Measurements from ENCODE around the gene TRANK1. TPM values are rescaled to one million over a fixed set of nuclear protein-coding genes. Genes with fewer than 3 reads are reported as not detected.

The TRANK1 gene
- total RNA-seq, 1 donor from 2014 or later = 21.6 TPM

GRCh38 chr3:36837089-36837488, 107.8 kb downstream of the TRANK1 start:
- peaks cover 12% of the 10 kb centered on the region for H3K9me3 Mint-ChIP-seq (ENCODE audit: low read depth)
- H3K4me1 Mint-ChIP-seq (ENCODE audit: low read depth) = no peaks in the 10 kb centered on the region
- TF ChIP-seq CTCF (IDR thresholded peaks at IDR 0.05) = peak; percentile 22
- DNase-seq (ENCODE audit: low spot score) = no peak
- H3K27ac Mint-ChIP-seq (ENCODE audit: unreplicated experiment) = no peak overlapping the region
- H3K36me3 Mint-ChIP-seq (ENCODE audit: low read depth) = peaks cover 49% of the 10 kb centered on the region
- no peaks in the 10 kb centered on the region for H3K27me3 Mint-ChIP-seq (ENCODE audit: low read depth)
- H3K4me3 Mint-ChIP-seq (ENCODE audit: unreplicated experiment) = no peak overlapping the region

DNA sequence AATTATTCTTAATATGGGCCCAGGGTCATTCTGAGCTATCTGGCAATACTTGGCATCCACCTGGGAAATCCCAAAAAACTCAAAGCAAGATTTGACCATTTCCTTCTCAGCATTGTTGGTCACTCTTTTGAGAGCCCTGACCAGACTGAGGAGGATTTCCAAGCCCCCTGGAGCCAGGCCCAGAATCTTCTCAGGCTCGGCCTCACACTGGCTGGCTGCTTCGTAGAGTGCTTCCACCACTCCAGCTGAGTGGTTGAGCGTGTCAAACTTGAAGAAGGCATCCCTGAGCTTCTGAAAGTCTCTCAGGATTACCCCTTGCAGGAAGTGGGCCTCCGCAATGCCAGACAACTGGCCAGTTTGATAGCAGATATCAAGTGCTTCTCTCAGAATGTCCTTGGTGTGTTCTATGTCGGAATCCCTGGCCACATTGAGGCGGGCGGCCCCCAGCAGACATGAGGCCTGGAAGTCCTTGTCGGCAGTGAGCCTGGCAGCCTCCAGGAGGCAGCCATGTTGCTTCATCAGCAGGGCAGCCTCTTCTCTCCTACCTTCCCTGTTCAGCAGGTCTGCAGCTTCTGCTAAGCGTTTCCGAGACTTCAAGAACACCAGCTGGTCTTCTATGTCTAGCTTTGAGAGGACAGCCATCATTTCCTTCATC, 111.6 kb downstream of the TRANK1 start:
- DNase-seq (ENCODE audit: low spot score) = no peak
- Mint-ChIP-seq H3K36me3 (ENCODE audit: low read depth) (peaks cover 33% of the 10 kb centered on the region), H3K4me1 (ENCODE audit: low read depth) (peaks cover 14% of the 10 kb centered on the region), H3K27me3 (ENCODE audit: low read depth) (no peaks in the 10 kb centered on the region), H3K27ac (ENCODE audit: unreplicated experiment) (no peak overlapping the region), H3K4me3 (ENCODE audit: unreplicated experiment) (no peak overlapping the region), H3K9me3 (ENCODE audit: low read depth) (no peaks in the 10 kb centered on the region)
- no peak for TF ChIP-seq CTCF (IDR thresholded peaks at IDR 0.05)

DNA sequence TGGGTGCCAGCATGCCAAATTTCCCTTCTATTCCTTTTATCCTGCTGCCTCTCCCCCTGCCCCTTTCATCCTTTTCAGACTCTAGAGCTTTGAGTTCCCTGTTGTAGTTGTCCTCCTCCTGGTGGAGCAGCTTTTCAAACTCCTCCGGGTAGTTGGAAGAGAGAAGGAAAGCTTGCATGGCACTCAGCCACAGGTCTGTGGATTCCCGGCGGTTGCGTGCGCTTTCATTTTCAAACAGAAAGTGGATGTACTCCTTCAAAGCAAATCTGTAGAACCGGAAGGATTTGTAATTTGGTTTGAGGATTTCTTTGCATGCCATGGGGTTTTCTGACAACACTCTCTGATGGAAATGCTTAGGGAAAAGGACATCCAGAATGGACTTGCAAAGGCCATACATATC, 112.4 kb downstream of the TRANK1 start:
- H3K27ac Mint-ChIP-seq (ENCODE audit: unreplicated experiment) = no peak overlapping the region
- no peak for TF ChIP-seq CTCF (IDR thresholded peaks at IDR 0.05)
- H3K4me1 Mint-ChIP-seq (ENCODE audit: low read depth) = peaks cover 23% of the 10 kb centered on the region
- no peak overlapping the region for H3K4me3 Mint-ChIP-seq (ENCODE audit: unreplicated experiment)
- no peaks in the 10 kb centered on the region for H3K27me3 Mint-ChIP-seq (ENCODE audit: low read depth)
- H3K36me3 Mint-ChIP-seq (ENCODE audit: low read depth) = peaks cover 28% of the 10 kb centered on the region
- H3K9me3 Mint-ChIP-seq (ENCODE audit: low read depth) = no peaks in the 10 kb centered on the region
- no peak for DNase-seq (ENCODE audit: low spot score)

DNA sequence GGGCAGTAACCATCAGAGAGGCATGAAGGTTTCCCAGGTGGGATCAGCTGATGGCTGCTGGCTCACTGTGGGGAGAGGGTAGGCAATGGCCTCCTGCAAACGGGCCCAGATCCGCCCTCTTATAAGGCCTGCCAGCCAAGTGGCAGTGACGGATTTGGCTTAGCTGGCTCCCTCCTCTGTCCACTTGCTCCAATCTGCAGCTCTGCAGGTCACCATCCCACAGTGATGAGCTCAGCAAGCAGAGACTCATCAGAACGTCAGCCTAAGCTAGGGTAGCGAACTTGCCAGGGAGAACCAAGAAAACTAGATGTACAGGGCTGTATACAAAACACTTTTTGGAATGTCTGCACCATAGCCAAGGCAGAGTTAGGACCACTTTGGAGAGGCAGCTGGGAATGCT, 117.7 kb downstream of the TRANK1 start:
- peaks cover 18% of the 10 kb centered on the region for H3K36me3 Mint-ChIP-seq (ENCODE audit: low read depth)
- H3K27ac Mint-ChIP-seq (ENCODE audit: unreplicated experiment) = no peak overlapping the region
- no peak for TF ChIP-seq CTCF (IDR thresholded peaks at IDR 0.05)
- no peak overlapping the region for H3K4me3 Mint-ChIP-seq (ENCODE audit: unreplicated experiment)
- no peak for DNase-seq (ENCODE audit: low spot score)
- H3K27me3 Mint-ChIP-seq (ENCODE audit: low read depth) = no peaks in the 10 kb centered on the region
- H3K9me3 Mint-ChIP-seq (ENCODE audit: low read depth) = no peaks in the 10 kb centered on the region
- H3K4me1 Mint-ChIP-seq (ENCODE audit: low read depth) = peaks cover 27% of the 10 kb centered on the region

DNA sequence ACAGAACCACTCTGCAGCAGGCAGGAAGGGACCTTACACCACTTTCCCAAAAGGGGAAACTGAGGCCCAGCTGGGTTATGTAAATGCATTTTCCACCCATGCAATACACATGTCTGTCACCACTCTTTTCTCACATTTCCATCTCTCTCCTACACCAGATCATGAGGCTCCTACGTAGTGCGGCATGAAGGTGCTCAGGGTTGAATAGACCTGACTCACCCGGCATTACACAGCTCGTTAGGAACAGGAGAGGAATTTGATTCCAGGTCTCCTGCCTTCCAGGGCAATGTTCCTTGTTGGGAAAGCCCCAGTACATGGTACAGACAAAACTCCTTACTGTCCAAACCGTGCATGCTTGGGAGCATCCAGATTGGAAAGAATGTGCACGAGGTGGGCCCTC, 118.6 kb downstream of the TRANK1 start:
- no peaks in the 10 kb centered on the region for H3K27me3 Mint-ChIP-seq (ENCODE audit: low read depth)
- no peak for TF ChIP-seq CTCF (IDR thresholded peaks at IDR 0.05)

More for the DNA sequence above, 118.6 kb downstream of the TRANK1 start:
- Mint-ChIP-seq H3K9me3 (ENCODE audit: low read depth) (no peaks in the 10 kb centered on the region), H3K4me3 (ENCODE audit: unreplicated experiment) (no peak overlapping the region), H3K27ac (ENCODE audit: unreplicated experiment) (no peak overlapping the region), H3K36me3 (ENCODE audit: low read depth) (peaks cover 16% of the 10 kb centered on the region), H3K4me1 (ENCODE audit: low read depth) (peaks cover 27% of the 10 kb centered on the region)
- DNase-seq (ENCODE audit: low spot score) = no peak
